Mesenchymal stem cell (in vitro differentiated cells and primary cell): ENCODE results near the gene KIAA1328.

Experiments
- DNase-seq: peaks from one replicate; pipeline ENCODE4 v3.0.0-alpha.2; 2013
- H2AFZ ChIP-seq: one replicate; pipeline ENCODE4 v1.6.1; 2013; ENCODE audit warnings: low read depth, mild to moderate bottlenecking, control low read depth, inconsistent platforms, low read length, moderate library complexity
- H2AK5ac ChIP-seq: 2 replicates; pipeline ENCODE4 v1.6.1; 2013; ENCODE audit warnings: low read length, moderate library complexity, mild to moderate bottlenecking, inconsistent platforms; ENCODE audit not compliant: severe bottlenecking
- H2BK120ac ChIP-seq: one replicate; pipeline ENCODE4 v1.6.1; 2013; ENCODE audit warnings: low read depth, mild to moderate bottlenecking, inconsistent platforms, low read length, moderate library complexity
- H2BK12ac ChIP-seq, 2 experiments: one replicate each; pipeline ENCODE4 v1.6.1; 2013; ENCODE audit warnings: inconsistent platforms in 2 of 2, low read length in 2 of 2, mild to moderate bottlenecking in 2 of 2, moderate library complexity in 2 of 2, control low read depth in 1 of 2
- H2BK15ac ChIP-seq: one replicate; pipeline ENCODE4 v1.6.1; 2013; ENCODE audit warnings: mild to moderate bottlenecking, low read depth, inconsistent platforms; ENCODE audit not compliant: poor library complexity, severe bottlenecking
- H2BK5ac ChIP-seq: 2 replicates; pipeline ENCODE4 v1.6.1; 2013; ENCODE audit warnings: low read depth, mild to moderate bottlenecking, low read length, control low read depth, inconsistent platforms; ENCODE audit not compliant: poor library complexity, severe bottlenecking
- H3K14ac ChIP-seq, 2 experiments: one replicate each; pipeline ENCODE4 v1.6.1; 2013; ENCODE audit warnings: inconsistent platforms in 2 of 2, low read length in 2 of 2, control low read depth in 1 of 2, mild to moderate bottlenecking in 1 of 2, moderate library complexity in 1 of 2
- H3K18ac ChIP-seq, 2 experiments: one replicate each; pipeline ENCODE4 v1.6.1; 2013; ENCODE audit warnings: inconsistent platforms in 2 of 2, low read length in 2 of 2, control low read depth in 1 of 2, low read depth in 1 of 2, mild to moderate bottlenecking in 1 of 2
- H3K23ac ChIP-seq, 2 experiments: one replicate each; pipeline ENCODE4 v1.6.1; 2013; ENCODE audit warnings: inconsistent platforms in 2 of 2, low read length in 2 of 2, mild to moderate bottlenecking in 2 of 2, moderate library complexity in 2 of 2, control low read depth in 1 of 2
- H3K27ac ChIP-seq: 2 replicates; pipeline ENCODE4 v1.5.1; 2013; ENCODE audit warnings: mild to moderate bottlenecking, moderate library complexity, low read length, control low read depth, inconsistent platforms; ENCODE audit not compliant: poor library complexity, severe bottlenecking
- H3K27me3 ChIP-seq, 2 experiments: 2 replicates each; pipeline versions ENCODE4 v1.6.1 to v1.7.0; 2013; ENCODE audit warnings: low read length in 2 of 2, mild to moderate bottlenecking in 2 of 2, moderate library complexity in 2 of 2, control low read depth in 1 of 2, inconsistent platforms in 1 of 2; ENCODE audit not compliant: control insufficient read depth in 1 of 2, insufficient read depth in 1 of 2
- H3K36me3 ChIP-seq, 2 experiments: 2 replicates each; pipeline versions ENCODE4 v1.6.1 to v1.7.0; 2013; ENCODE audit warnings: low read length in 2 of 2, control low read depth in 1 of 2, inconsistent platforms in 1 of 2, low read depth in 1 of 2, mild to moderate bottlenecking in 1 of 2; ENCODE audit not compliant: insufficient read depth in 2 of 2, control insufficient read depth in 1 of 2
- H3K4ac ChIP-seq, 2 experiments: one replicate each; pipeline ENCODE4 v1.6.1; 2013; ENCODE audit warnings: inconsistent platforms in 2 of 2, low read length in 2 of 2, mild to moderate bottlenecking in 2 of 2, moderate library complexity in 2 of 2, control low read depth in 1 of 2, low read depth in 1 of 2
- H3K4me1 ChIP-seq: 2 replicates; pipeline ENCODE4 v1.6.1; 2013; ENCODE audit warnings: low read depth, low read length, control low read depth; ENCODE audit not compliant: control insufficient read depth, insufficient read depth
- H3K4me2 ChIP-seq: 2 replicates; pipeline ENCODE4 v1.6.1; 2013; ENCODE audit warnings: low read length, mild to moderate bottlenecking, inconsistent platforms; ENCODE audit not compliant: poor library complexity, severe bottlenecking
- H3K4me3 ChIP-seq, 2 experiments: 2 replicates each; pipeline versions ENCODE4 v1.5.1 to v1.7.0; 2013; ENCODE audit warnings: low read length in 2 of 2, mild to moderate bottlenecking in 2 of 2, control low read depth in 1 of 2, low read depth in 1 of 2; ENCODE audit not compliant: insufficient read depth in 1 of 2
- H3K79me1 ChIP-seq: replicated peaks from 2 replicates; pipeline ENCODE4 v1.6.1; 2013; ENCODE audit warnings: mild to moderate bottlenecking, control low read depth, low read length, inconsistent platforms; ENCODE audit not compliant: poor library complexity, severe bottlenecking
- H3K9ac ChIP-seq: 2 replicates; pipeline ENCODE4 v1.7.0; 2013; ENCODE audit warnings: mild to moderate bottlenecking, low read length, moderate library complexity
- H3K9me3 ChIP-seq: 2 replicates; pipeline ENCODE4 v1.7.0; 2013; ENCODE audit warnings: mild to moderate bottlenecking, low read length; ENCODE audit not compliant: control insufficient read depth
- H4K8ac ChIP-seq: one replicate; pipeline ENCODE4 v1.6.1; 2013; ENCODE audit warnings: inconsistent platforms, mild to moderate bottlenecking, low read length, moderate library complexity
- H4K91ac ChIP-seq: one replicate; pipeline ENCODE4 v1.6.1; 2013; ENCODE audit warnings: mild to moderate bottlenecking, low read length, inconsistent platforms
- WGBS: methylation state at CpG from one replicate; pipeline ENCODE4 v1.1.7; 2013; ENCODE audit warnings: mixed read lengths; 5-methylcytosine and 5-hydroxymethylcytosine counted together

The KIAA1328 gene

DNA sequence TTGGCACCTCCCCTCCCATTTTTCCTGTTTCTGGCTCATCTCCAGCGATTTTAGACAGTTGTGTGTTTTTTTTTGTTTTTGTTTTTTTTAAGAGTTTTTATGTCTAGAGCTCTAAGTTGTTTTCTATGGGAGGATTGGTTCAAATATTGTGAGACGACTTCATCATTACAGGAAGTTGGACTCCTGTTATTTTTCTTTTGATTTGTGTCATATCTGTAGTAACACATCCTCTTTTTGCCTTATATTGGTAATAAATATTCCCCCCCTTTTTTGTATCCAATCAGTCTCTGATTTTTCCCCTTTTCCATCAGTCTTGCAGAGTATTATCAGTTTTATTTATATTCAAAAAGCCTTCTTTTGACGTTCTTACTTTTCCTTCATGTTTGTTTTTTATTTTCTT lies 89.0 kb downstream of the KIAA1328 start:
- Histone ChIP-seq H2BK15ac (no peak overlapping the region), H2BK120ac (no peak overlapping the region), H3K4me3 (no peak overlapping the region), H3K23ac (no peak overlapping the region), H3K14ac (no peak overlapping the region), H3K18ac (no peak overlapping the region), H2AFZ (no peak overlapping the region), H2BK5ac (no peak overlapping the region), H3K27me3 (no peaks in the 10 kb centered on the region), H2AK5ac (no peak overlapping the region), H3K9ac (no peak overlapping the region), H3K4me2 (no peak overlapping the region), H3K36me3 (no peaks in the 10 kb centered on the region), H3K79me1 (peaks cover 5% of the 10 kb centered on the region), H3K27ac (no peak overlapping the region), H4K8ac (no peak overlapping the region), H3K9me3 (no peaks in the 10 kb centered on the region), H3K4ac (no peak overlapping the region), H2BK12ac (no peak overlapping the region), H3K4me1 (no peaks in the 10 kb centered on the region), H4K91ac (no peak overlapping the region)
- 100% methylated on average over 1 of the region's 3 CpGs for WGBS
- no peak for DNase-seq

GRCh38 chr18:36929601-36930000 lies 100.7 kb downstream of the KIAA1328 start:
- no peak overlapping the region for H4K8ac ChIP-seq
- no peak overlapping the region for H2BK120ac ChIP-seq
- H3K27ac ChIP-seq: no peak overlapping the region
- WGBS: 98% methylated on average over 2 of the region's 2 CpGs
- H3K4me3 ChIP-seq: no peak overlapping the region
- no peak overlapping the region for H3K4ac ChIP-seq
- H3K9ac ChIP-seq: no peak overlapping the region
- no peak overlapping the region for H3K23ac ChIP-seq
- H3K4me2 ChIP-seq: no peak overlapping the region
- H2BK12ac ChIP-seq: no peak overlapping the region
- no peak overlapping the region for H3K14ac ChIP-seq
- H4K91ac ChIP-seq: no peak overlapping the region
- H3K27me3 ChIP-seq: no peaks in the 10 kb centered on the region
- no peaks in the 10 kb centered on the region for H3K9me3 ChIP-seq
- no peak overlapping the region for H2BK15ac ChIP-seq
- H2AK5ac ChIP-seq: no peak overlapping the region
- no peaks in the 10 kb centered on the region for H3K4me1 ChIP-seq
- no peak overlapping the region for H2BK5ac ChIP-seq
- DNase-seq: no peak
- peaks cover 9% of the 10 kb centered on the region for H3K79me1 ChIP-seq
- H3K18ac ChIP-seq: no peak overlapping the region
- H2AFZ ChIP-seq: no peak overlapping the region
- H3K36me3 ChIP-seq: peaks cover 0 to 7% of the 10 kb centered on the region in 2 experiments

DNA sequence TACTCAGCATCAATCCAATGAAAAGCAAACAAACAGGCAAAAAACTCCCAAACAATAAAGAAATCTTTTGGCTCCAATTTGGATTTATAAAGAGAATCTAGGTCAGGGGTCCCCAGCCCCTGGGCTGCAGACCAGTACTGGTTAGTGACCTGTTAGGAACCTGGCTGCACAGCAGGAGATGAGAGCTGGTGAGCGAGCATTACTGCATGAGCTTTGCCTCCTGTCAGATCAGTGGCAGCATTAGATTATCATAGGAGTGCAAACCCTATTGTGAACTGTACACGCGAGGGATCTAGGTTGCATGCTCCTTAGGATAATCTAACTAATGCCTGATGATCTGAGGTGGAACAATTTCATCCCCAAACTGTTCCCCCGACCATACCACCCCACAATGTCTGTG lies 102.2 kb downstream of the KIAA1328 start:
- H4K8ac ChIP-seq: no peak overlapping the region
- no peaks in the 10 kb centered on the region for H3K4me1 ChIP-seq
- H2BK120ac ChIP-seq: no peak overlapping the region
- H2BK15ac ChIP-seq: no peak overlapping the region
- no peak overlapping the region for H3K4me2 ChIP-seq
- H3K9me3 ChIP-seq: no peaks in the 10 kb centered on the region
- no peak overlapping the region for H3K18ac ChIP-seq
- WGBS: 97% methylated on average over 4 of the region's 4 CpGs
- H3K4ac ChIP-seq: no peak overlapping the region
- H2BK5ac ChIP-seq: no peak overlapping the region
- H3K79me1 ChIP-seq: peaks cover 9% of the 10 kb centered on the region
- no peak overlapping the region for H2AFZ ChIP-seq
- no peak for DNase-seq
- no peak overlapping the region for H3K4me3 ChIP-seq
- peaks cover 0 to 7% of the 10 kb centered on the region in 2 experiments for H3K36me3 ChIP-seq
- H3K23ac ChIP-seq: no peak overlapping the region
- no peak overlapping the region for H3K14ac ChIP-seq
- no peak overlapping the region for H4K91ac ChIP-seq
- no peak overlapping the region for H3K27ac ChIP-seq
- no peaks in the 10 kb centered on the region for H3K27me3 ChIP-seq
- H3K9ac ChIP-seq: no peak overlapping the region
- H2AK5ac ChIP-seq: no peak overlapping the region
- no peak overlapping the region for H2BK12ac ChIP-seq

DNA sequence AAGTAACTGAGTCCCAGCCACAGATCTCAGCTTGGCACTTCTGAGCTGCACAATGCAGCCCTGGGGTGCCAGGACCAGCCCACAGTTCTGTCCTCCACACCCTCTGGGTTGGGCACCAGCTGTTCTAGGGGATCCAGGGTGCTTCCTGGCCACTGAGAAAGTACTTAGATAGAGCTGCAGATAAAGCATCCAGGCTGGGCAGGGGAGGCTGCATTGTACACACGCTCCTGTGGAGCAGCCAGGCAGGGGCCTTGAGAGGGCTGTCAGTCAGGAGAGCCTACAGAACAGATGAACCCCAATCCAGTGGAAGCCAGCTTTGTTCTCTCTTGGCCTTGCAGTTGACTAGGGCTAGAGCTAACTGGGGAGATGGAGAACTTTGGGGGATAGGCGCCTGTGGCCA lies 104.6 kb downstream of the KIAA1328 start:
- WGBS: 91% methylated on average over 2 of the region's 2 CpGs
- Histone ChIP-seq H3K27ac (no peak overlapping the region), H2BK15ac (no peak overlapping the region), H4K91ac (no peak overlapping the region), H3K23ac (peak overlapping the region in 1 of 2 experiments; percentile 52), H3K79me1 (peaks cover 8% of the 10 kb centered on the region), H2AFZ (no peak overlapping the region), H3K4me1 (no peaks in the 10 kb centered on the region), H3K14ac (peak overlapping the region in 1 of 2 experiments; percentile 11), H3K4me2 (no peak overlapping the region), H2BK5ac (no peak overlapping the region), H3K9ac (no peak overlapping the region), H3K27me3 (no peaks in the 10 kb centered on the region), H3K4ac (no peak overlapping the region), H3K36me3 (peaks cover 0 to 7% of the 10 kb centered on the region in 2 experiments), H2BK120ac (no peak overlapping the region), H3K18ac (no peak overlapping the region), H2AK5ac (no peak overlapping the region), H3K4me3 (no peak overlapping the region), H2BK12ac (no peak overlapping the region), H3K9me3 (peaks cover 7% of the 10 kb centered on the region), H4K8ac (no peak overlapping the region)
- DNase-seq: no peak
